ENCODE results near the gene NELFB.

Gene NELFB

DNA sequence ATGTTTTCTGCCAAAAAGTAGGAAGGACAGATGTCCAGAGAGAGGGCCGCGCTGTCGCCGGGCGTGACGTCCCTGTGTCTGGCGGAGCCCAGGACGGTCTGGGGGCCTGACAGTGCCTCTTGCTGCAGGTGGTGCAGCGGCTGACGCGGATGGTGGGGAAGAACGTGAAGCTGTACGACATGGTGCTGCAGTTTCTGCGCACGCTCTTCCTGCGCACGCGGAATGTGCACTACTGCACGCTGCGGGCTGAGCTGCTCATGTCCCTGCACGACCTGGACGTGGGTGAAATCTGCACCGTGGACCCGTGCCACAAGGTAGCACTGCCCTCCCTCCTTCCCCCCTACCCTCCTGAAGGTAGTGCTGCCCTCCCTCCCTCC, 7.8 kb downstream of the NELFB start:
- TF ChIP-seq, protein P1, sequence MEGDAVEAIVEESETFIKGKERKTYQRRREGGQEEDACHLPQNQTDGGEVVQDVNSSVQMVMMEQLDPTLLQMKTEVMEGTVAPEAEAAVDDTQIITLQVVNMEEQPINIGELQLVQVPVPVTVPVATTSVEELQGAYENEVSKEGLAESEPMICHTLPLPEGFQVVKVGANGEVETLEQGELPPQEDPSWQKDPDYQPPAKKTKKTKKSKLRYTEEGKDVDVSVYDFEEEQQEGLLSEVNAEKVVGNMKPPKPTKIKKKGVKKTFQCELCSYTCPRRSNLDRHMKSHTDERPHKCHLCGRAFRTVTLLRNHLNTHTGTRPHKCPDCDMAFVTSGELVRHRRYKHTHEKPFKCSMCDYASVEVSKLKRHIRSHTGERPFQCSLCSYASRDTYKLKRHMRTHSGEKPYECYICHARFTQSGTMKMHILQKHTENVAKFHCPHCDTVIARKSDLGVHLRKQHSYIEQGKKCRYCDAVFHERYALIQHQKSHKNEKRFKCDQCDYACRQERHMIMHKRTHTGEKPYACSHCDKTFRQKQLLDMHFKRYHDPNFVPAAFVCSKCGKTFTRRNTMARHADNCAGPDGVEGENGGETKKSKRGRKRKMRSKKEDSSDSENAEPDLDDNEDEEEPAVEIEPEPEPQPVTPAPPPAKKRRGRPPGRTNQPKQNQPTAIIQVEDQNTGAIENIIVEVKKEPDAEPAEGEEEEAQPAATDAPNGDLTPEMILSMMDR (IDR thresholded peaks at IDR 0.05; ENCODE audit: low read depth, low read length): no peak
- no peak for TF ChIP-seq EZH2phosphoT487 (IDR thresholded peaks at IDR 0.05; ENCODE audit: low read depth)
- no peaks in the 10 kb centered on the region for H3K4me1 ChIP-seq (ENCODE audit: low read length)
- H3K9ac ChIP-seq (ENCODE audit: low read length): no peak overlapping the region
- H4K20me1 ChIP-seq (ENCODE audit: insufficient read depth, low read length): no peaks in the 10 kb centered on the region
- H3K27me3 ChIP-seq (ENCODE audit: low read depth, low read length): no peaks in the 10 kb centered on the region
- H3K4me2 ChIP-seq (ENCODE audit: low read length): no peak overlapping the region
- H3K36me3 ChIP-seq (replicated peaks; ENCODE audit: low read depth, low read length): peaks cover 24% of the 10 kb centered on the region
- no peak overlapping the region for H3K4me3 ChIP-seq (ENCODE audit: low read length)
- H2AFZ ChIP-seq (ENCODE audit: low read depth, low read length): no peak overlapping the region
- no peak overlapping the region for H3K27ac ChIP-seq (ENCODE audit: low read length)
- H3K9me3 ChIP-seq (ENCODE audit: insufficient read depth, low read length): no peaks in the 10 kb centered on the region
- H3K79me2 ChIP-seq (ENCODE audit: low read length): 0 out of 2 replicates have a peak, but pooled peaks cover 3% of the 10 kb centered on the region

DNA sequence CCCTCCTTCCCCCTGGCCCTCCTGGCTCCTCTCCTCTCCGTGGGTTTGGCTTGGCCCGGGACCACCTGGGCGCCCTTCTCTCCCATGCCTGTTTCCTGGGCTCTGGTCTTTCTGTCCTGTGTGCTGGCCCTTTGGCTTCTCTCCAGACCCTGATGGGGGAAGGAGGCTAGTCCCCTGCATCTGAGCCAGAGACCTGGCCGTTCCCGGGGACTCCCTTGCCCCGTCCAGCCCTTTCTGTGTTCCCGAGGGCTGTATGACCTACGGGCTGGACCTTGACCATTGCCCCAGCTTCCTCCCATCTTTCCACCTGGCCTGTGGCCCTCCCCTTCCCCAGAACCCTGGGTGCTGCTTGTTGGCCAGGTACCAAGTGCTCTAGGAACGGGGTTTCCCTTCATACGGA, 8.4 kb downstream of the NELFB start:
- Histone ChIP-seq H3K4me1 (ENCODE audit: low read length) (no peaks in the 10 kb centered on the region), H3K36me3 (replicated peaks; ENCODE audit: low read depth, low read length) (peaks cover 26% of the 10 kb centered on the region), H3K27me3 (ENCODE audit: low read depth, low read length) (no peaks in the 10 kb centered on the region), H3K27ac (ENCODE audit: low read length) (no peak overlapping the region), H3K79me2 (ENCODE audit: low read length) (0 out of 2 replicates have a peak, but pooled peaks cover 3% of the 10 kb centered on the region), H3K9me3 (ENCODE audit: insufficient read depth, low read length) (no peaks in the 10 kb centered on the region), H2AFZ (ENCODE audit: low read depth, low read length) (no peak overlapping the region), H3K4me2 (ENCODE audit: low read length) (no peak overlapping the region), H3K9ac (ENCODE audit: low read length) (no peak overlapping the region), H4K20me1 (ENCODE audit: insufficient read depth, low read length) (no peaks in the 10 kb centered on the region), H3K4me3 (ENCODE audit: low read length) (no peak overlapping the region)
- TF ChIP-seq EZH2phosphoT487 (IDR thresholded peaks at IDR 0.05; ENCODE audit: low read depth): no peak
- TF ChIP-seq, protein P1 (IDR thresholded peaks at IDR 0.05; ENCODE audit: low read depth, low read length): no peak

DNA sequence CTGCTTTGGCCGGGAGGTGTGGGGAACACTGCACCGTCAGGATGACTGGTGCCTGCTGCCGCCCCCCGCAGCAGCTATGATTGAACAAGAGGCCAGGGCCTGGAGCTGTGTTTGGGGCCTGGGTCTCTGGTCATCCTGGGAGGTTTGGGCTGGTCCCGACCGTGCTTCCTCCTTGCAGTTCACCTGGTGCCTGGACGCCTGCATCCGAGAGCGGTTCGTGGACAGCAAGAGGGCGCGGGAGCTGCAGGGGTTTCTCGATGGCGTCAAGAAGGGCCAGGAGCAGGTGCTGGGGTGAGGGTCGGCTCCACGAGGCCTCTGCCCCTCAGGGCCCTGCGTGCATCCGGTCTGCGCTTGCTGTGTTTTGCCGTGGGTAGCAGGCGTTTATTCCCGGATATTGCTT, 8.9 kb downstream of the NELFB start:
- Histone ChIP-seq H3K36me3 (replicated peaks; ENCODE audit: low read depth, low read length) (peaks cover 27% of the 10 kb centered on the region), H3K79me2 (ENCODE audit: low read length) (no peaks in the 10 kb centered on the region), H3K27me3 (ENCODE audit: low read depth, low read length) (no peaks in the 10 kb centered on the region), H2AFZ (ENCODE audit: low read depth, low read length) (no peak overlapping the region), H3K9ac (ENCODE audit: low read length) (no peak overlapping the region), H3K4me1 (ENCODE audit: low read length) (no peaks in the 10 kb centered on the region), H3K4me3 (ENCODE audit: low read length) (no peak overlapping the region), H3K4me2 (ENCODE audit: low read length) (no peak overlapping the region), H3K27ac (ENCODE audit: low read length) (no peak overlapping the region), H4K20me1 (ENCODE audit: insufficient read depth, low read length) (no peaks in the 10 kb centered on the region), H3K9me3 (ENCODE audit: insufficient read depth, low read length) (no peaks in the 10 kb centered on the region)
- TF ChIP-seq EZH2phosphoT487 (IDR thresholded peaks at IDR 0.05; ENCODE audit: low read depth): no peak
- TF ChIP-seq, protein P1 (IDR thresholded peaks at IDR 0.05; ENCODE audit: low read depth, low read length): no peak

DNA sequence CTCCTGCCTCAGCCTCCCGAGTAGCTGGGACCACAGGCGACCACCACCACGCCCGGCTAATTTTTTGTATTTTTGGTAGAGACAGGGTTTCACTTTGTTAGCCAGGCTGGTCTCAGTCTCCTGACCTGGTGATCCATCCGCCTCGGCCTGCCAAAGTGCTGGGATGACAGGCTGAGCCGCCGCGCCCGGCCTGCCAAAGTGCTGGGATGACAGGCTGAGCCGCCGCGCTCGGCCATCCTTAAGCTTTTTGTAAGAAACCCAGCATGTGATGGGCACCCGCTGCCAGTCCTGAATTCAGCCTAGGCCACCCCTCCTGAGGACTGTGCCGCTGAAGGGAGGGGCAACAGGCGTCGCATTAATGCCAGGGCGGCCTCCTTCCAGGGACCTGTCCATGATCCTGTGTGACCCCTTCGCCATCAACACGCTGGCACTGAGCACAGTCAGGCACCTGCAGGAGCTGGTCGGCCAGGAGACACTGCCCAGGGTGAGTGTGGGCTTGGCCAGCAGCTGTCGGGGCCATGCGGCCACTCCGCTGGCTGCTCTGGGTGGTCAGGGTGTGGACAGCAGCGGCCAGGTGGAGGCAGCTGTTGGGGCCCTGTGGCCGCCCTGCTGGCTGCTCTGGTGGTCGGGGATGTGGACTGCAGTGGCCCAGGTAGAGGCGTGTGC, 10.5 kb downstream of the NELFB start:
- no peaks in the 10 kb centered on the region for H4K20me1 ChIP-seq (ENCODE audit: insufficient read depth, low read length)
- H3K36me3 ChIP-seq (replicated peaks; ENCODE audit: low read depth, low read length): peaks cover 28% of the 10 kb centered on the region
- no peak overlapping the region for H3K4me2 ChIP-seq (ENCODE audit: low read length)
- no peaks in the 10 kb centered on the region for H3K79me2 ChIP-seq (ENCODE audit: low read length)
- TF ChIP-seq, protein P1 (IDR thresholded peaks at IDR 0.05; ENCODE audit: low read depth, low read length): no peak
- no peak for TF ChIP-seq EZH2phosphoT487 (IDR thresholded peaks at IDR 0.05; ENCODE audit: low read depth)
- no peak overlapping the region for H2AFZ ChIP-seq (ENCODE audit: low read depth, low read length)
- H3K27ac ChIP-seq (ENCODE audit: low read length): no peak overlapping the region
- no peak overlapping the region for H3K9ac ChIP-seq (ENCODE audit: low read length)
- H3K4me3 ChIP-seq (ENCODE audit: low read length): no peak overlapping the region
- H3K27me3 ChIP-seq (ENCODE audit: low read depth, low read length): no peaks in the 10 kb centered on the region
- no peaks in the 10 kb centered on the region for H3K9me3 ChIP-seq (ENCODE audit: insufficient read depth, low read length)
- H3K4me1 ChIP-seq (ENCODE audit: low read length): no peaks in the 10 kb centered on the region

Measured in OCI-LY3 (cell line).